ENCODE measurements around the gene STUB1.

The STUB1 gene

DNA sequence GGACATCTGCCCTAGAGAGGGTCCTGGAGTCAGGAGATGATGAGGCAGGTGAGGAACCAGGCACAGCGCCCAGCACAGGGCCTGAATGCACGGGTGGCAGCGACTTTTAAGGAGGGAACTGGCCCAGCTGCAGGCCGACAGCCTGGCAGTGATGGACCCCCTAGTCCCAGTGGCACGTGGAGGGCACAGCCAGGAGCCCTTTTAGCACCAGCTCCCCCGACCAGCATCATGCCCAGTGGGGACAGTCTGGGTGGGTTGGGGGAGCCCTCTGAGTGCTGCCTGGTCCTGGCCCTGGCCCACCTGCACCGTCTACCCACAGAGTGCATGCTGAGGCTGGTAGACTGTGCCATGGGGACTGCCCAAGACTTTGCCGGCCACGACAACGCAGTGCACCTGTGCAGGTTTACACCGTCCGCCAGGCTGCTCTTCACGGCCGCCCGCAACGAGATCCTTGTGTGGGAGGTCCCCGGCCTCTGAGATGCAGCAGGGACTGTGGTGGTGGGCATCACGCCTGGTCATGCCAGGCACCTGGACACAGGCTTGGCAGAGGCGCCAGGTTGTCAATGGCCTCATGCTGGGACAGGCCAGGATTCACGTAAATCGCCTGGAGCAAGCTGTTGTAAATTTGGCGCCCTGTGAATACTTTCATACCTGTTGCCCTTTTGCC, 13.0 kb upstream of the STUB1 start:
- no peak overlapping the region for H3K4me3 ChIP-seq (replicated peaks; ENCODE audit: low read depth, low read length)
- TF ChIP-seq, protein P1, sequence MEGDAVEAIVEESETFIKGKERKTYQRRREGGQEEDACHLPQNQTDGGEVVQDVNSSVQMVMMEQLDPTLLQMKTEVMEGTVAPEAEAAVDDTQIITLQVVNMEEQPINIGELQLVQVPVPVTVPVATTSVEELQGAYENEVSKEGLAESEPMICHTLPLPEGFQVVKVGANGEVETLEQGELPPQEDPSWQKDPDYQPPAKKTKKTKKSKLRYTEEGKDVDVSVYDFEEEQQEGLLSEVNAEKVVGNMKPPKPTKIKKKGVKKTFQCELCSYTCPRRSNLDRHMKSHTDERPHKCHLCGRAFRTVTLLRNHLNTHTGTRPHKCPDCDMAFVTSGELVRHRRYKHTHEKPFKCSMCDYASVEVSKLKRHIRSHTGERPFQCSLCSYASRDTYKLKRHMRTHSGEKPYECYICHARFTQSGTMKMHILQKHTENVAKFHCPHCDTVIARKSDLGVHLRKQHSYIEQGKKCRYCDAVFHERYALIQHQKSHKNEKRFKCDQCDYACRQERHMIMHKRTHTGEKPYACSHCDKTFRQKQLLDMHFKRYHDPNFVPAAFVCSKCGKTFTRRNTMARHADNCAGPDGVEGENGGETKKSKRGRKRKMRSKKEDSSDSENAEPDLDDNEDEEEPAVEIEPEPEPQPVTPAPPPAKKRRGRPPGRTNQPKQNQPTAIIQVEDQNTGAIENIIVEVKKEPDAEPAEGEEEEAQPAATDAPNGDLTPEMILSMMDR (IDR thresholded peaks at IDR 0.05; ENCODE audit: insufficient read depth, low read length, poor library complexity, severe bottlenecking): no peak
- H3K36me3 ChIP-seq (ENCODE audit: control insufficient read depth, insufficient read depth, low read length): peaks cover 19% of the 10 kb centered on the region
- no peak for DNase-seq (ENCODE audit: extremely low read depth, insufficient read length)
- no peaks in the 10 kb centered on the region for H3K27me3 ChIP-seq (replicated peaks; ENCODE audit: control insufficient read depth, insufficient read depth, low read length)

GRCh38 chr16:667780-668518, 12.3 kb upstream of the STUB1 start, which contains the start of gene RHOT2:
Gene RHOT2 (plus strand): TSS chr16:668132. CDS start chr16:668200, 68 bp downstream.
- H3K4me3 ChIP-seq (replicated peaks; ENCODE audit: low read depth, low read length): peak within 1 kb of the TSS; percentile 69
- TF ChIP-seq, protein P1 (IDR thresholded peaks at IDR 0.05; ENCODE audit: insufficient read depth, low read length, poor library complexity, severe bottlenecking): peak; percentile 30
- peak; percentile 95 for DNase-seq (ENCODE audit: extremely low read depth, insufficient read length)
- peaks cover 24% of the 10 kb centered on the region for H3K36me3 ChIP-seq (ENCODE audit: control insufficient read depth, insufficient read depth, low read length)
- no peaks in the 10 kb centered on the region for H3K27me3 ChIP-seq (replicated peaks; ENCODE audit: control insufficient read depth, insufficient read depth, low read length)

DNA sequence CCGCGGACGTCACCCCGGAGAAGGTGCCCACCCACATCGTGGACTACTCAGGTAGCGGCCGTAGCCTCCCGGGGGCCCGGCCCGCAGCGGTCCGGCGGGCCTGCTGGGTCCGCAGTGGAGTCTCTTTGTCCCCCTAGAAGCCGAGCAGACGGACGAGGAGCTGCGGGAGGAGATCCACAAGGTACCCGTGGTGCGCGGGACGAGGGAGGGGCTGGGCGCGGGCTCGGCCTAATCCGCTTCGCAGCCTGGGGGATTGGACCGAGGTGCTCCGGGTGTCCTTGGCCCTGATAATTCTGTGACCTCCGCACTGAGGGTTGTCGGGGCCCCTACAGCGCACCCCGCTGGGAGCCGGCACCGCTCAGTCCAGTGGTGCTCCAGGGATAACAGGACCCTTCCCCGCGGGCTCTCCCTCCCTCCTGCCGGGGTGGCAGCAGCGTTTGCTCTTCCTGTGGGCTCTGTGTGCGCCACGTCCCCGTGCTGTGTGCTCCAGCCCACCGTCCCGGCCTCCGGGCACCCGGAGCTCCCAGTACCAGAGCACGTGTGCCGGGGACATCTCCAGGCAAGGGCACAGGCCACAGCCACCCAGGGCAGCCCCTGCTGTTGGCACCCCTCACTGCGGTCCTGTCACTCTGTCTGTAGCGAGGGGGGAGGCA, 11.6 kb upstream of the STUB1 start:
- H3K36me3 ChIP-seq (ENCODE audit: control insufficient read depth, insufficient read depth, low read length): peaks cover 30% of the 10 kb centered on the region
- TF ChIP-seq, protein P1 (IDR thresholded peaks at IDR 0.05; ENCODE audit: insufficient read depth, low read length, poor library complexity, severe bottlenecking): no peak
- H3K27me3 ChIP-seq (replicated peaks; ENCODE audit: control insufficient read depth, insufficient read depth, low read length): no peaks in the 10 kb centered on the region

GRCh38 chr16:669666-670065, 10.5 kb upstream of the STUB1 start:
- Histone ChIP-seq H3K4me3 (replicated peaks; ENCODE audit: low read depth, low read length) (no peak overlapping the region; the same call in 1 of the 2 replicates), H3K36me3 (ENCODE audit: control insufficient read depth, insufficient read depth, low read length) (peaks cover 31% of the 10 kb centered on the region), H3K27me3 (replicated peaks; ENCODE audit: control insufficient read depth, insufficient read depth, low read length) (no peaks in the 10 kb centered on the region)
- TF ChIP-seq, protein P1 (IDR thresholded peaks at IDR 0.05; ENCODE audit: insufficient read depth, low read length, poor library complexity, severe bottlenecking): no peak
- no peak for DNase-seq (ENCODE audit: extremely low read depth, insufficient read length)

More for the DNA sequence above, 11.6 kb upstream of the STUB1 start:
- peak overlapping the region; percentile 69 for H3K4me3 ChIP-seq (replicated peaks; ENCODE audit: low read depth, low read length)
- no peak for DNase-seq (ENCODE audit: extremely low read depth, insufficient read length)

DNA sequence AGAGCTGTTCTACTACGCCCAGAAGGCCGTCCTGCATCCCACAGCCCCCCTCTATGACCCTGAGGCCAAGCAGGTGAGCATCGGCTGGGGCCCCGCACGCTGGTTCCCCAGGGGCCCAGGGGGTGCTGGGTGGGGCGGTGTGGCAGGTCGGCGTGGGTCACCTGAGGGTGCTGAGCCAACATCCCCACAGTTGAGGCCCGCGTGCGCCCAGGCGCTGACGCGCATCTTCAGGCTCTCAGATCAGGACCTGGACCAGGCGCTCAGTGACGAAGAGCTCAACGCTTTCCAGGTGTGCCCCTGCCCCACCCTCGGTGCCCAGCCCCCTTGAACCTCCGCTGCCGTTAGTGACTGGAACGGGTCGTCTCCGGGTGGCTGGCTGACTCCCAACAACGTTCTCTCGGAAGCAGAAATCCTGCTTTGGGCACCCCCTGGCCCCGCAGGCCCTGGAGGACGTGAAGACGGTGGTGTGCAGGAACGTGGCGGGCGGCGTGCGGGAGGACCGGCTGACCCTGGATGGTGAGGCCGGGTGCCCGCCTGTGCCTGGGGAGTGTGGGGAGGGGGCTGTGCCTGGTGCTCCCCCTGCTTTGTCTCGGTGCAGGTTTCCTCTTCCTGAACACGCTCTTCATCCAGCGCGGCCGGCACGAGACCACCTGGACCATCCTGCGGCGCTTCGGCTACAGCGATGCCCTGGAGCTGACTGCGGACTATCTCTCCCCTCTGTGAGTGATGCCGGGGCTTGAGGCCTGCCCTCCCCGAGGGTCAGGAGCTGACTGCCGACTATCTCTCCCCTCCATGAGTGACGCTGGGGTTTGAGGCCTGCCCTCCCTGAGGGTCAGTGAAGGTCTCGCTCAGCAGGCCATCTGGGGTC, 9.5 kb upstream of the STUB1 start:
- peaks cover 31% of the 10 kb centered on the region for H3K36me3 ChIP-seq (ENCODE audit: control insufficient read depth, insufficient read depth, low read length)
- DNase-seq (ENCODE audit: extremely low read depth, insufficient read length): no peak
- TF ChIP-seq, protein P1 (IDR thresholded peaks at IDR 0.05; ENCODE audit: insufficient read depth, low read length, poor library complexity, severe bottlenecking): no peak
- H3K27me3 ChIP-seq (replicated peaks; ENCODE audit: control insufficient read depth, insufficient read depth, low read length): no peaks in the 10 kb centered on the region
- H3K4me3 ChIP-seq (replicated peaks; ENCODE audit: low read depth, low read length): no peak overlapping the region

Data from GM06990 (cell line).